ENCODE data around the gene KCNK5.

The KCNK5 gene

DNA sequence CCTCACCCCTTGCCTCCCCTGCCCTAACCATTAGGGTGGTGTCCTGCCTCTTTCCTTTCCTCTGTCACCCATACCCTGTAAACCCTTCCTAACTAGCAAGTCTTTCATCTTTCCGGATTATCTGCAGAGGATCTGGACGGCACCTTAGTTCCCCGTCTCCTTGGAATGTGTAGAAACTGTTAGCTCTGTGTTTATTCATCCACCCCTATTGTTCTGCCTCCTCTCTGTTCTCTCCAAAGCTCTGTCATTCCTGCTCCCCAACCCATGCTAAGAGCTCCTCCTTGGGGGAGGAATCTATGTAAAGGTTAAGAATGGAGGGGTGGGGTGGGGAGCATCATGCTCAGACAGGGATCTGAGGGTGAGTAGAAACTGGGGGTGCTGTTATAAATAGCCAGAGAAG, 39.4 kb upstream of the KCNK5 start:
- TF ChIP-seq CTCF (IDR thresholded peaks at IDR 0.05; ENCODE audit: control insufficient read depth, extremely low read depth, insufficient read depth): no peak
- H3K4me3 ChIP-seq (ENCODE audit: low read depth, low read length): no peak overlapping the region
- no peak for DNase-seq (ENCODE audit: low read depth)

DNA sequence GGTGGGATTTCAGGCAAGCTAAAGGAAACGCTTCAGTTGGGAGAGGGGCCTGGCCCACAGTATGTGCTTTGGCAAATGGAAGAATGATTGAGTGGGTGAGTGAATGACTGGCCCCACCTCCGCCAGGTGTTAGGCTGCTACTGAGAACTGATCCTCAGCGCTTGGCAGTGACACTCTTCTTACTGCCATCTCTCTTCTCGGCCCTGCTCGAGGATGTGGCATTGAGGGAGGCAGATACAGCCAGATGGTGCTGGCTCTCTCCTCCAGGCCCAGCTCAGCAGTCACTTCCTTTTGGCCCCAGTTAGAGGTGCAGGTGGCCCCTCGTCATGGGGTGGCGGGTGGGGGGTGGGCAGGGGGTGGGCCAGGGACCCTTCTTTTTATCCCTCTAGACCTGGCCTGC, 38.9 kb upstream of the KCNK5 start:
- no peak overlapping the region for H3K4me3 ChIP-seq (ENCODE audit: low read depth, low read length)
- DNase-seq (ENCODE audit: low read depth): no peak
- no peak for TF ChIP-seq CTCF (IDR thresholded peaks at IDR 0.05; ENCODE audit: control insufficient read depth, extremely low read depth, insufficient read depth)

- TF ChIP-seq CTCF (IDR thresholded peaks at IDR 0.05; ENCODE audit: control insufficient read depth, extremely low read depth, insufficient read depth): no peak
- DNase-seq (ENCODE audit: low read depth): peak; percentile 38
- H3K4me3 ChIP-seq (ENCODE audit: low read depth, low read length): no peak overlapping the region
These were observed 37.6 kb upstream of the KCNK5 start for GRCh38 chr6:39266782-39267355.

GRCh38 chr6:39266375-39266774, 37.1 kb upstream of the KCNK5 start:
- TF ChIP-seq CTCF (IDR thresholded peaks at IDR 0.05; ENCODE audit: control insufficient read depth, extremely low read depth, insufficient read depth): no peak
- H3K4me3 ChIP-seq (ENCODE audit: low read depth, low read length): no peak overlapping the region
- DNase-seq (ENCODE audit: low read depth): peak; percentile 22

DNA sequence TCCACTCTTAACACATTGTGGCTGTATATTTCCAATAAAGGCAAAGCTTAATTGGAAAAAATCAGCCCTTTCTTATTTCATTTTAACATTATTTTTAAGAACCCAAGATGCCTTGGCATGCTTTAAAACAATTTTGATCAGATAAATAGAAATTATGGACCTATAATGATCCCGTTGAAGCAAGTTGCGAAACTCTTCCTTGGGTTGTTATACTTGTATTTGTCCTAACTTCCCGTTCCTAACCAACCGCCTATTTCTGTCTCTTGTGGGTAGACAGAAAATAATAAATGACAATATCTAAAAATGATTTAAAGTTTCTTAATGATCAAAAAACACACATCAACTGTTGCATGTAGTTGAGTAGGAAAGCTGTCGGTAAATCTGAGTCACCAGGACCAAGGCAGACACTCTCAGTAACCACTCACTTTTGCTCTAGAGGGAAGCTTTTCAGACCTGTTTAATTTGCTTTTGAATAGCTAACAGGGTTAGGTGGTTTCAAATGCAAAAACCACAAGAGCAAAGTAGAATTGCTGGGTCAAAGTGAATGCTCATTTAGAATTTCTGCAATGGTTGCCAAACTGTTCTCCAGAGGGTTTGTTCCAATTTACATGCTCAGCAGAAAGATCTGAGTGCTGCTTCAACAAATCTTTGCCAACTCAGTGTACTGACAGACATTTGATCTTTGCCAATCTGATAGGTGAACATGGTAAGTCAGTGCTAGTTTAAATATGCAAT, 34.2 kb upstream of the KCNK5 start:
- no peak for TF ChIP-seq CTCF (IDR thresholded peaks at IDR 0.05; ENCODE audit: control insufficient read depth, extremely low read depth, insufficient read depth)
- peak; percentile 43 for DNase-seq (ENCODE audit: low read depth)
- no peak overlapping the region for H3K4me3 ChIP-seq (ENCODE audit: low read depth, low read length)

GRCh38 chr6:39261751-39262150, 32.5 kb upstream of the KCNK5 start:
- no peak overlapping the region for H3K4me3 ChIP-seq (ENCODE audit: low read depth, low read length)
- TF ChIP-seq CTCF (IDR thresholded peaks at IDR 0.05; ENCODE audit: control insufficient read depth, extremely low read depth, insufficient read depth): no peak
- DNase-seq (ENCODE audit: low read depth): no peak

- DNase-seq (ENCODE audit: low read depth): no peak
- no peak for TF ChIP-seq CTCF (IDR thresholded peaks at IDR 0.05; ENCODE audit: control insufficient read depth, extremely low read depth, insufficient read depth)
- no peak overlapping the region for H3K4me3 ChIP-seq (ENCODE audit: low read depth, low read length)
These were observed 31.7 kb upstream of the KCNK5 start for GRCh38 chr6:39260953-39261352.

All from LNCaP clone FGC (cell line).